Trophoblast cell (in vitro differentiated cells and primary cell): Measurements from ENCODE around the gene CRYM.

Experiments used
- DNase-seq, 2 donors: peaks; one replicate each; pipeline ENCODE4 v3.0.0-alpha.2; 2016
- H2AFZ ChIP-seq: 2 replicates; pipeline ENCODE4 v1.6.1; 2013; ENCODE audit warnings: low read length, moderate library complexity, mild to moderate bottlenecking; ENCODE audit not compliant: insufficient read depth, poor library complexity
- H2AK5ac ChIP-seq: 2 replicates; pipeline ENCODE4 v1.6.1; 2013; ENCODE audit warnings: mild to moderate bottlenecking, low read length
- H2BK120ac ChIP-seq: 2 replicates; pipeline ENCODE4 v1.6.1; 2013; ENCODE audit warnings: low read length, mild to moderate bottlenecking, moderate library complexity; ENCODE audit not compliant: insufficient read depth, poor library complexity
- H2BK12ac ChIP-seq: 2 replicates; pipeline ENCODE4 v1.6.1; 2013; ENCODE audit warnings: mild to moderate bottlenecking, low read length, moderate library complexity
- H2BK5ac ChIP-seq: 2 replicates; pipeline ENCODE4 v1.6.1; 2013; ENCODE audit warnings: low read length, low read depth, moderate library complexity, mild to moderate bottlenecking; ENCODE audit not compliant: poor library complexity
- H3K14ac ChIP-seq: 2 replicates; pipeline ENCODE4 v1.6.1; 2013; ENCODE audit warnings: mild to moderate bottlenecking, low read length
- H3K18ac ChIP-seq: 2 replicates; pipeline ENCODE4 v1.6.1; 2013; ENCODE audit warnings: mild to moderate bottlenecking, low read length
- H3K23ac ChIP-seq: 2 replicates; pipeline ENCODE4 v1.6.1; 2013; ENCODE audit warnings: low read length
- H3K27ac ChIP-seq: 2 replicates; pipeline ENCODE4 v1.5.1; 2013; ENCODE audit warnings: low read depth, mild to moderate bottlenecking, inconsistent platforms, low read length, moderate library complexity
- H3K27me3 ChIP-seq: 2 replicates; pipeline ENCODE4 v1.6.1; 2013; ENCODE audit warnings: inconsistent platforms, mild to moderate bottlenecking, low read length, moderate library complexity; ENCODE audit not compliant: insufficient read depth
- H3K36me3 ChIP-seq, 2 experiments: 1 replicate in 1 of 2; 2 replicates in 1 of 2; pipeline ENCODE4 v1.6.1; 2013; ENCODE audit warnings: low read length in 2 of 2, mild to moderate bottlenecking in 2 of 2, moderate library complexity in 1 of 2; ENCODE audit not compliant: insufficient read depth in 2 of 2, control insufficient read depth in 1 of 2
- H3K4ac ChIP-seq: 2 replicates; pipeline ENCODE4 v1.6.1; 2013; ENCODE audit warnings: low read depth, mild to moderate bottlenecking, low read length, moderate library complexity
- H3K4me1 ChIP-seq, 2 experiments: 1 replicate in 1 of 2; 2 replicates in 1 of 2; pipeline ENCODE4 v1.6.1; 2013; ENCODE audit warnings: low read length in 2 of 2, mild to moderate bottlenecking in 2 of 2, moderate library complexity in 1 of 2; ENCODE audit not compliant: insufficient read depth in 2 of 2, control insufficient read depth in 1 of 2
- H3K4me2 ChIP-seq: 2 replicates; pipeline ENCODE4 v1.6.1; 2013; ENCODE audit warnings: inconsistent platforms, mild to moderate bottlenecking, low read length, moderate library complexity
- H3K4me3 ChIP-seq: 2 replicates; pipeline ENCODE4 v1.5.1; 2013; ENCODE audit warnings: mild to moderate bottlenecking, low read depth, low read length, inconsistent platforms
- H3K79me1 ChIP-seq: one replicate; pipeline ENCODE4 v1.6.1; 2013; ENCODE audit warnings: low read length
- H3K79me2 ChIP-seq: 2 replicates; pipeline ENCODE4 v1.6.1; 2013; ENCODE audit warnings: low read length, mild to moderate bottlenecking; ENCODE audit not compliant: control insufficient read depth, insufficient read depth, poor library complexity
- H3K9ac ChIP-seq: 2 replicates; pipeline ENCODE4 v1.6.1; 2013; ENCODE audit warnings: mild to moderate bottlenecking, low read length
- H3K9me3 ChIP-seq: 2 replicates; pipeline ENCODE4 v1.6.1; 2013; ENCODE audit warnings: low read depth, mild to moderate bottlenecking, control low read depth, inconsistent platforms, low read length; ENCODE audit not compliant: insufficient read depth
- H4K12ac ChIP-seq: 2 replicates; pipeline ENCODE4 v1.6.1; 2013; ENCODE audit warnings: low read depth, mild to moderate bottlenecking, low read length, moderate library complexity
- H4K8ac ChIP-seq: 2 replicates; pipeline ENCODE4 v1.6.1; 2013; ENCODE audit warnings: low read depth, mild to moderate bottlenecking, low read length, moderate library complexity
- H4K91ac ChIP-seq: one replicate; pipeline ENCODE4 v1.6.1; 2013; ENCODE audit warnings: low read depth, mild to moderate bottlenecking, low read length, moderate library complexity
- WGBS: extraction: QIAGEN DNeasy Blood & Tissue Kit; methylation state at CpG from one replicate; pipeline ENCODE4 v1.1.7; 2013; ENCODE audit warnings: missing lambda C conversion rate; ENCODE audit not compliant: insufficient read length, insufficient coverage; ENCODE audit errors: extremely low coverage; 5-methylcytosine and 5-hydroxymethylcytosine counted together

The CRYM gene

DNA sequence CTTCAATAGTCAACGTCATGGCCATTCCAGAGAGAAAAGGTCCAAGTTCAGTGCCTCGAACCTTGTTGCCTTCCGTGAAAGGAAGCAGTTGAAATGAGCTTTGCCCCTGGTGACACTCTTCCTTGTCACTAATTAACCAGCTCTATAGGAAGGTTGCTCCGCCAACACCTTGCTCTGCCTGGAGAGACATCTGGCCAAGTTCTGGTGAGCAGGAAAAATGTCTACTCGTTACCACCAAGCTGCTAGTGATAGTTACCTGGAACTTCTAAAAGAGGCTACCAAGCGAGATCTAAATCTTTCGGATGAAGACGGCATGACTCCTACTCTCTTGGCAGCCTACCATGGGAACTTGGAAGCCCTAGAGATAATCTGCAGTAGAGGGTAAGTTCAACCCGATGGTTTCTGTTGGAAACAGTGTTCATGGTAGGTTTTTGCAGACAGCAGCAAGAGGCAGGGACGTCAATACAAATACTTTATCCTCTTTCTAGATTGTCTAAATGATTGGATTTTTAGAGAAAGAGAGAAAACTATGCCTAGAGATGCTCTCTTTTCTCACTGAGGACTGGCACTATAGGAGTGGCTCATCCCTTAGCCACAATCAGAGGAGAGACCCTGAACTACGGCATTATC, 44.5 kb downstream of the CRYM start, which contains the start of gene ANKS4B:
Gene ANKS4B, plus strand, starts transcription at position 179 of the 630 bp plus-strand sequence. Its CDS starts 39 bp downstream, at position 218.
- Histone ChIP-seq H2BK120ac (no peak within 1 kb of the TSS), H3K4ac (no peak within 1 kb of the TSS), H4K8ac (no peak within 1 kb of the TSS), H2AK5ac (no peak within 1 kb of the TSS), H2BK12ac (no peak within 1 kb of the TSS), H3K79me2 (no peaks in the 10 kb centered on the region), H3K23ac (no peak within 1 kb of the TSS), H3K27me3 (no peaks in the 10 kb centered on the region), H4K12ac (no peak within 1 kb of the TSS), H3K4me1 (no peaks in the 10 kb centered on the region), H3K14ac (no peak within 1 kb of the TSS), H3K9ac (no peak within 1 kb of the TSS), H4K91ac (no peak within 1 kb of the TSS), H3K9me3 (no peaks in the 10 kb centered on the region), H3K4me3 (no peak within 1 kb of the TSS), H3K79me1 (no peaks in the 10 kb centered on the region), H3K36me3 (no peaks in the 10 kb centered on the region), H3K27ac (no peak within 1 kb of the TSS), H2BK5ac (no peak within 1 kb of the TSS), H3K4me2 (no peak within 1 kb of the TSS), H2AFZ (no peak within 1 kb of the TSS), H3K18ac (no peak within 1 kb of the TSS)
- DNase-seq, result no peak
- no CpG with 5 or more reads among the region's 11 CpGs for WGBS

DNA sequence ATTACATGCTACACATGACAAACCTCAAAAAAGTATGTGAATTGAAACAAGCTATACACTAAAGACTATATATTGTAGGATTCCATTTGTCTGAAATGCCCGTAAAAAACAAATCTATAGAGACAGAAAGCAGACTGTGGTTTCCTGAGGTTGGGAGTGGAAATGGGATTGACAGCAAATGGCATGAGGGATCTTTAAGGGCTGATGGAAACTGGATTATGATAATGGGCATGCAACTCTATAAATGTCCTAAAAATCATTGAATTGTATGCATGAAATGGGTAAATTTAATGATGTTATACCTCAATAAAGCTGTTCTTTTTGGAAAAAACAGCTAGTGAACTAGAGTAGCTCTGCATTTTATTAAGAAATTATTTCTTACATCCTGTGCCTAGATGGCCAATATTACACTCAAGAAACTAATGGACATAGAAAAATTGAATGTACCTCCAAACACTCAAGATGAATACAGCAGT, 45.0 kb downstream of the CRYM start:
- Histone ChIP-seq H3K36me3 (no peaks in the 10 kb centered on the region), H2AK5ac (no peak overlapping the region), H3K18ac (no peak overlapping the region), H3K23ac (no peak overlapping the region), H3K79me2 (no peaks in the 10 kb centered on the region), H3K9ac (no peak overlapping the region), H2AFZ (no peak overlapping the region), H3K27ac (no peak overlapping the region), H3K27me3 (no peaks in the 10 kb centered on the region), H4K12ac (no peak overlapping the region), H3K9me3 (no peaks in the 10 kb centered on the region), H3K14ac (no peak overlapping the region), H4K8ac (no peak overlapping the region), H2BK120ac (no peak overlapping the region), H2BK5ac (no peak overlapping the region), H2BK12ac (no peak overlapping the region), H3K4me1 (no peaks in the 10 kb centered on the region), H3K79me1 (no peaks in the 10 kb centered on the region), H3K4me2 (no peak overlapping the region), H4K91ac (no peak overlapping the region), H3K4ac (no peak overlapping the region), H3K4me3 (no peak overlapping the region)
- no CpG with 5 or more reads among the region's 1 CpG for WGBS
- no peak for DNase-seq

DNA sequence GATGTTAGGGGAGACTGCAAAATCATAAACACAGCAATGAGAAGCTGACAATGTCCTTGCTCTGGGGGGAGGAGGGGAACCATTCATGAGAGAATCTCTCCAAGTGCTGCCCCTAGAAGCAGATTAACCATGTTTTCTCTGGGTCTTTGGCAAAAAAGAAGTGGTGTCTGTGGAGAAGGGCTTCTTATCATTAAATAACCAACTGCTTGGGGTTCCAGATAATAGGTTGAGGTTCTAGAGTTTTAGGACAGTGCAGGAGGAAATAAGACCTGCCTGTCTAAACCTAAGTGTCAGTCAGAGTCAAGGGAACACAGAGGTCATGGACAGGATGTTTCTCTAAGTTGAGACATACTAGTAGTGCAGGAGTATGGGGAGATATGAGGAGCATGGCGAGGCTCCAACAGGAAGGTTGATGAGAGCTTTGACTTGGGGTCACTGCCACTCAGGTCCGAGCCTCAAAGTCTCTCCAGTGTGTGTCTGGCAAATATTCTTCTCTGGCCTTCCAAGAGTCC, 49.7 kb downstream of the CRYM start:
- no peak overlapping the region for H4K12ac ChIP-seq
- no peaks in the 10 kb centered on the region for H3K9me3 ChIP-seq
- no peaks in the 10 kb centered on the region for H3K36me3 ChIP-seq
- no peak overlapping the region for H2BK5ac ChIP-seq
- no peak overlapping the region for H3K14ac ChIP-seq
- H3K23ac ChIP-seq, result no peak overlapping the region
- no peak overlapping the region for H3K4me3 ChIP-seq
- H2BK120ac ChIP-seq, result no peak overlapping the region
- no CpG with 5 or more reads among the region's 2 CpGs for WGBS
- H3K4me2 ChIP-seq, result no peak overlapping the region
- no peak overlapping the region for H3K27ac ChIP-seq
- H3K4ac ChIP-seq, result no peak overlapping the region
- no peaks in the 10 kb centered on the region for H3K4me1 ChIP-seq
- H2AFZ ChIP-seq, result no peak overlapping the region
- no peak overlapping the region for H2BK12ac ChIP-seq
- no peaks in the 10 kb centered on the region for H3K79me2 ChIP-seq
- no peak for DNase-seq
- no peak overlapping the region for H2AK5ac ChIP-seq
- no peak overlapping the region for H3K18ac ChIP-seq
- no peak overlapping the region for H4K8ac ChIP-seq
- H3K27me3 ChIP-seq, result no peaks in the 10 kb centered on the region
- H3K9ac ChIP-seq, result no peak overlapping the region
- no peaks in the 10 kb centered on the region for H3K79me1 ChIP-seq
- no peak overlapping the region for H4K91ac ChIP-seq

DNA sequence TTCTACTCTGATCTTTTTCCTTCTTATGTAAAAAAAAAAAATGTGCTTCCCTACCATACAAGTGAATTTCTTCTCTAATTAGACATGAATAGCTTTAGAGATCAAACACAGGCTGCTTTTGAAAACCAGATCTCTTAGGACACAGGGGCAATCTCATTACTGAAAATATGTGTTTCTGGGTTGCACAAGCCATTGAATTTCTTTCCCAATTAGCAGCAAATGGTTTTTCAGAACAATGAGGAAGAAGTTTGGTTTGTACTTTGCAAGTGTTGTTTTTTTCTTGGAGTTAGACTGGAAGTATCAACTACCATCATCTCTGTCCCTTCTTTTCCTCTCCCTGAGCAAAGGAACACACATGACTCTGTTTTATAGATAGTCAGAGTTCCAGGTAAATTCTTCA, 50.2 kb downstream of the CRYM start:
- Histone ChIP-seq H3K79me1 (no peaks in the 10 kb centered on the region), H3K27ac (no peak overlapping the region), H3K4me2 (no peak overlapping the region), H3K14ac (no peak overlapping the region), H4K8ac (no peak overlapping the region), H4K12ac (no peak overlapping the region), H4K91ac (no peak overlapping the region), H3K4me1 (no peaks in the 10 kb centered on the region), H3K27me3 (no peaks in the 10 kb centered on the region), H2BK120ac (no peak overlapping the region), H2AFZ (no peak overlapping the region), H3K23ac (no peak overlapping the region), H3K4ac (no peak overlapping the region), H2AK5ac (no peak overlapping the region), H2BK12ac (no peak overlapping the region), H3K36me3 (no peaks in the 10 kb centered on the region), H2BK5ac (no peak overlapping the region), H3K79me2 (no peaks in the 10 kb centered on the region), H3K18ac (no peak overlapping the region), H3K9ac (no peak overlapping the region), H3K9me3 (no peaks in the 10 kb centered on the region), H3K4me3 (no peak overlapping the region)
- DNase-seq, result no peak
